Measurements from ENCODE around the gene GADL1.

The GADL1 gene, protein sequence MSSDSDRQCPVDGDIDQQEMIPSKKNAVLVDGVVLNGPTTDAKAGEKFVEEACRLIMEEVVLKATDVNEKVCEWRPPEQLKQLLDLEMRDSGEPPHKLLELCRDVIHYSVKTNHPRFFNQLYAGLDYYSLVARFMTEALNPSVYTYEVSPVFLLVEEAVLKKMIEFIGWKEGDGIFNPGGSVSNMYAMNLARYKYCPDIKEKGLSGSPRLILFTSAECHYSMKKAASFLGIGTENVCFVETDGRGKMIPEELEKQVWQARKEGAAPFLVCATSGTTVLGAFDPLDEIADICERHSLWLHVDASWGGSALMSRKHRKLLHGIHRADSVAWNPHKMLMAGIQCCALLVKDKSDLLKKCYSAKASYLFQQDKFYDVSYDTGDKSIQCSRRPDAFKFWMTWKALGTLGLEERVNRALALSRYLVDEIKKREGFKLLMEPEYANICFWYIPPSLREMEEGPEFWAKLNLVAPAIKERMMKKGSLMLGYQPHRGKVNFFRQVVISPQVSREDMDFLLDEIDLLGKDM

DNA sequence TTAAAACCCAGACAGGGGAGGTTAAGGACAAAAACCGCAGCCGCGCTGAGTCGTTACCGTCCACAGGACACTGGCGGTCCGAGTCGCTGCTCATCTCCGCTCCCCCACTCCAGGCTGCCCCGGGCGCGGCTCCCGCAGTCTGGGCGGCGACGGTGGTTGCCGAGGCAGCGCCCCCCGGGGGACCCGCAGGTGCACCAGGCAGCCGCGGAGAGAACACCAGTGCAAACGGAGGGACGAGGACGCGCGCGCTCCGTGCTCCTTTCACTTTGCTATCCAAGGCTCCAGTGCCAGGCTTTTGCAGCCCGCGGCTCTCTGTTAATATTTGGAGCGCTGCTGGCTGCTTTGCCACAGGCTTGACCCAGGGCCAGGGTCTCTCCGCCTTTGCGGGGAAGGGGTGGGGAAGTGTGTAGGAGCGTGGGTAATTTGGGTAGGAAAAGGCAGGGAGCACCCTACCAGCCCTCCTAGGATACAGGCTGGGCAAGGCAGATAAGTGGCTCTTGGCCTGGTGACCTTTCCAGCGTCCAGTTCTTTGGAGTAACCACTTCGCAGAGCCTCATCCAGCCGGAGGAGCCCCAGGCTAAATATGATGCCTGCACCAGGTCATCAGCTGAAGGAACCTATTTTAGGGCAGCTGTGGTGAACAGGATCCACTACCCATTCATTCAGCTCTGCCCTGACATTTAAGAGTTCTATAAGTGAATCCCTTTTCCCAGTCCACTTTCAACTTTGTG lies at the start of gene GADL1:
GADL1 (minus strand) TSS at position 141 of the 731 bp plus-strand sequence; CDS start at position 94, 47 bp downstream.
- DNase-seq (ENCODE audit: low spot score): peak; percentile 19

DNA sequence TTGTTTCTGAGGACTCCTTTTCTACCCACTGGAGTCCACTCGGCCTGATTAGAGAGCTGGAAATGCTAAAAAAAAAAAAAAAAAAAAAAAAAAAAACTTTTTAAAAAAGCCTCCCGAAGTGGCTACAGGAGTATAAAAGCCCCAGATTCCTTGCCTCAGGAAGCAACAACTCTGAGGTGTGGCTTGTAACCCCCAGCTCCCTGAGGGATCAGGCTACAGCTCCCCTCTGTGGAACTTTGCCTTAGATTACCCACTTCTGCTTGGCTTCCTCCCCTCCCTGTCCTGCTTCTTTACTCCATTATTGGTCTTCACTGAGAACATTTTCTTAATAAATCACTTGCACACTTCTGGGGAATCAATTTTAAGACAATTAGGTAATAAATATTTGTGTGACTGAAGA lies 49.7 kb upstream of the GADL1 start:
- DNase-seq (ENCODE audit: low spot score): no peak

DNA sequence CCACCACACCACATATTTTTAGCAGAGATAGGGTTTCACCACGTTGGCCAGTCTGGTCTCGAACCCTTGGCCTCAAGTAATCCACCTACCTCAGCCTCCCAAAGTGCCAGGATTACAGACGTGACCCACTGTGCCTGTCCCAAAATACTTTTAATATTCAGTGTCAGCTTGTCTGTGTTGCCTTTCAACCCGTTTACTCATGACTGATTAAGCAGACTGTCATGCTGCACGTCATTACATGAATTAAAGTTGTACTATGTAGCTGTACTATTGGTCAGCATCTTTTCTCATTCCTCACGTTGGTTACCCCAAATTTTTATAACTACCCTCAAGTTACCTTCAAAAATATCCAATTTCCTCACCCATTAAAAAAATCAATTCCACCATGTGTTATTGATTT lies 48.7 kb upstream of the GADL1 start:
- DNase-seq (ENCODE audit: low spot score): no peak

DNA sequence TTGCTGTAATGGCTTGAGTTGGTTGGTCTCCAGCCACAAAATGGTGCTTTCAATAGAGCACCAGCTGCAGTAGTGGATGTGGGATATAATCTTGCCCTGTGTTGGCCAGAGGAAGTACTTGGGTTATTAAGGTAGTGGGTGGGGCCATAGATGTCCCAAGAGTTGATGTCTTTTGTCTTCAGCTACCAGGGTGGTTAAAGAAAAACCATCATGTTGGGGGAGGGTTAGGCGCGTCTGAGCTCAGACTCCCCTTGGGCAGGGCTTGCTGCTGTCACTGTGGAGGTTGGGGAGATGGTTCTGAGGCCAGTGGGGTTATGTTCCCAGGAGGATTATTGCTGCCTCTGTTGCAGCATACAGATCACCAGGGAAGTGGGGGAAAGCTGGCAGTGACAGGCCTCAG lies 46.9 kb upstream of the GADL1 start:
- DNase-seq (ENCODE audit: low spot score): no peak

DNA sequence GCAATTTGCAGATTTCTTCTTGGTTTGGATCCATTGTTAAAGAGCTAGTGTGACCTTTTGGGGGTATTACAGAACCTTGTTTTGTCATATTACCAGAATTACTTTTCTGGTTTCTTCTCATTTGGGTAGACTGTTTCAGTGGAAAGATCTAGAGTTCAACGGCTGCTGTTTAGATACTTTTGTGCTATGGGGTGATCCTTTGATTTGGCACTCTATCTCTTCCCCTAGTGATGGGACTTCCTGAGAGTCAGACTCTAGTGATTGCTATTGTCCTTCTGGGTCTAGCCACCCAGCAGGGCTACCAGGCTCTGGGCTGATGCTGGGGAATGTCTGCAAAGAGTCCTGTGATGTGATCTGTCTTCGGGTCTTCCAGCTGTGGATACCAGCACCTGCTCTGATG lies 46.3 kb upstream of the GADL1 start:
- DNase-seq (ENCODE audit: low spot score): no peak

DNA sequence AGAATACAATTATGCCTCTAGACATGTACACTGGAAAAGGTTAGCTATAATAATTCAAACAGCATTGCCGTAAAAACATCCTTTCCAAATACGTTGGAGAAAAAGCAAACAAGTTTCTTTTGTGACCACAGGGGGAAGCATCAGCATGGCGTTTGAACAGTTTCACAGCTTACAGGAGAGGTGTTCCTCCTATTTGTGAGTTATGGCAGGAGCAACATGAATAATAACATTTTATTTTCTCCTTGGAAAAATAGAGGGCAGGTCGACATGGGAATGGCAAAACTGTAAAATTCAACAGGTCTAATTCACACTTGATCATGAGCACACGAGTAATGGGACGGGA lies 39.7 kb upstream of the GADL1 start:
- peak; percentile 31 for DNase-seq (ENCODE audit: low spot score)

DNA sequence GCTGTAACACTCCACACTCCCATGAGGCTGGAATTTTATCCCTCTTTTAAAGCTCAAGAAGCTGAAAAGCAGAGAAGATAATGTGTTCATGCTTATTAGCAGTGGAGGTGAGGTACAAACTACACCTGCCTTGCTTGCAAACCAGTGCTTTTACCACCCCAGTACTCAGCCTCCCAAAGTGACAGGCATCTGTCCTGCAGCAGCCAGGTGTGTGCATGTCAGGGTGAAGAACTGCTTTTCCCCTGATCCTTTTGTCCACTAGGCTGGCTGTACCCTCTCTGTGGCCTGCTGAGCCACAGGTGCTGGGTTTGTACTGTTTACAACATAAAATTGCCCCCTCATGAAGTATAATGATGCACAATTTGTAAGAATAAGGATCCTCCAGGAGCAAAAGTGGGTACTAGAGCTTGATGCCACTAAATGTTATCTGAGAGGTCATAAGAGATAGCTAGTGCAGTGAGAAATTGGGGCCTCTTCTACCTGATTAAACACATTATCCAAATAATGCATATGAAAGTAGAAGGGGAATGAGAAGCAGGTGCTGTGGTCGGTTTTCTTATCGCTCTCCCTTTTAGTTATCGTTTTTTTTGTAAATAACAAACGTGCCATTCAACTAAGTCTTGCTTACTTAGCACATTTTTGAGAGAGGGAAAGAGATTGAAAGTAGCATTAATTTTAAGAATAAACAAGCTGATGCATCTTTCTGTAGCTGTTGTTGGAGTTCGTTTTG lies 39.2 kb upstream of the GADL1 start:
- no peak for DNase-seq (ENCODE audit: low spot score)

DNA sequence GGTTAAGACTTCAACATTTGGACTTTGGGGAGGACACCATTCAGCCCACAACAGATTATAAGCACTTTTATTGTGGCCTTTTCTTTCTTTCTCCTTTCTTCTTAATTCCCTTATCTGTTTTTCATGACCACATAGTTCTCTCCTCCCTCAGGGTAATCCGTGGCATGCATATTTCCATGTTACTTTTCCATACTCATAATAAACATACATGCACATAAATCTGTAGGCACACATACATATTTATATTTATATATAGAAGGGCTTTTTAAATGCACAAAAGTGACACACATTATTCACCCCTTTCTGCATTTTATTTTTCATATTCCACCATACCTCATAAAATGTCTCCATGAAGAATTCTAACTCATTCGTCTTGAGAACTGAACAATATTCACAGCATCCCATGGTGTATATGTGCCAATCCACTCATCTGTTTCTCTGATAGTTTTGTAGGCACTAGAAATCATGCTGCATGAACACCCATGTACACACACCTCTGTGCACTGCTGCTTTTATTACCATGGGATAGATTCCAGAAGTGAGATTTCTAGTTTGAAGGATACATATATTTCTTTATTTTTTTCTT lies 38.1 kb upstream of the GADL1 start:
- DNase-seq (ENCODE audit: low spot score): no peak

DNA sequence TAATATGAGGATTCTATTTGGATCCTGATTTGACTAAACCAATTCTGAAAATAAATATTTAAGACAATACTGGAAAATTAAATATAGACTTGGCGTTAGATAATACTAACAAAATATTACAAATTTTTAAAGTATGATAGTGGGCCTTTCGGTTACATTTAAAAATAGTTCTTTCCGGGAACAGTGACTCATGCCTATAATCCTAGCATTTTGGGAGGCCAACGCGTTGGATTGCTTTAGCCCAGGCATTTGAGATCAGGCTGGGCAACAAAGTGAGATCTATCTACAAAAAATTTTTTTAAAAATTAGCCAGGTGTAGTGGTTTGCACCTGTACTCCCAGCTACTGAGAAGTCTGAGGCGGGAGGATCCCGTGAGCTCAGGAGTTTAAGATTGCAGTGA lies 30.3 kb upstream of the GADL1 start:
- no peak for DNase-seq (ENCODE audit: low spot score)

DNA sequence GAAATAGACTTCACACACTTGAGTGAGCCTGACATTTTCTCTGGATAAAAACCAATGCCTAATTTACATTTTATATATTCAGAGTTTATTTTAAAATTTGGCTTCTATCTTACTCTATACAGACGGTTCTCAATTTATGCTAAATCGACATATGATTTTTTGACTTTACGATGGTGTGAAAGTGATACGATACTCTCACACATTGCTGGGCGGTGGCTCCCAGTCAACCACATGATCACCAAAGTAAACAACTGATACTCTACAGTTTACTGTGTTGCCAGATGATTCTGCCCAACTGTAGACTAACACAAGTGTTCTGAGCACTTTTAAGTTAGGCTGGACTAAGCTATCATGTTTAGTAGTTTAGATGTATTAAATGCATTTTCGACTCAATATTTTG lies 25.1 kb upstream of the GADL1 start:
- DNase-seq (ENCODE audit: low spot score): no peak

DNA sequence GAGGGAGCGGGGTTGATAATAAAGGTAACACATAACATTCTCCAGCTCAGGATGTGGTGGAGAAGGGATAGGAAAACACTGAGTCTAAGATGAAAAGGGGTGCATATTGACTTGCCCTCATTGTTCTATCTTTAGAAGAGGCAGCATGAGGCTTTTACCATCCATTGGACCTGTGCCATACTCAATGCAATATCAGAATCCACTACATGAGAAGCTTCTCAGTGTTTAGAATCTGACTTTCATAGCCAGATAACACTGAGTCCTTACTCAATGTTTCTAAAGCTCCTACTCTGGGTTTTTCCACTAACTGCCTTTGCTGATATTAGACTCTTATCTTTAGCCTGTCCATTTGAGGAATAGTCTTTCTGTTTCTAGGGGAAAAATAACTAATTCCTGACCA lies 24.3 kb upstream of the GADL1 start:
- no peak for DNase-seq (ENCODE audit: low spot score)

DNA sequence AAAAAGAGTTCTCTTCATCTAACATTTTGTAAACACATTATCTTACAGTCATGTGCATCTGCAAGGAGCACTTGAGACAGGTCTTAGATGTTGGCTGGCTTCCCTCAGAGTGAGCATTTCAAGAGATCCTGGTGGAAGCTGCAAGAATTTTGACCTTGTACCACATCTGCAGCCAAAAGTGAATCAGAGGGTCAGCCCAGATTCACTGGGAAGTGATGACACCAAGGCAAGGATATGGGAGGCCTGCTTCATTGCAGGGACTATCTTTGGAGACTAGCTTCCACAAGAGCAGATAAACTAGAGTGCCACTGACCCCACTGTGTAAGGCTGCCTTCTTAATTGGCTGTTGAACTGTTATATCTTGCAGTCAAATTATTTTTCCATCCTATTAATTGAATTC lies 21.3 kb upstream of the GADL1 start:
- no peak for DNase-seq (ENCODE audit: low spot score)

DNA sequence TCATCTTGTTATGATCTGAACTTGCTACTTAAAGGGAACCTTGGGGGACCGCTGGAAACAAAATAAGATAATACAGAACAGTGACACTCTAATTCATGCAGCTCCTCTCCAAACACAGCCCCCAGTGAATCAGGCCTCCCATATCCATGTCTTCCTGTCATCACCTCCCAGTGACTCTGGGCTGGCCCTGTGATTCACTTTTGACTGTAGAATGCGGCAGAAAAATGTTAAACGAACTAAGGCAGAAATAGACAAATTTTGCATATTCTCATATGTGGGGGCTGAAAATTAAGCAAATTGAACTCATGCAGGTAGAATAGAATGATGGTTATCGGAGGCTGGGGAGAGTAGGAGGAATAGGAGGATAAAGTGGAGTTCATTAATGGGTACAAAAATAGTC lies 20.2 kb upstream of the GADL1 start:
- DNase-seq (ENCODE audit: low spot score): no peak

DNA sequence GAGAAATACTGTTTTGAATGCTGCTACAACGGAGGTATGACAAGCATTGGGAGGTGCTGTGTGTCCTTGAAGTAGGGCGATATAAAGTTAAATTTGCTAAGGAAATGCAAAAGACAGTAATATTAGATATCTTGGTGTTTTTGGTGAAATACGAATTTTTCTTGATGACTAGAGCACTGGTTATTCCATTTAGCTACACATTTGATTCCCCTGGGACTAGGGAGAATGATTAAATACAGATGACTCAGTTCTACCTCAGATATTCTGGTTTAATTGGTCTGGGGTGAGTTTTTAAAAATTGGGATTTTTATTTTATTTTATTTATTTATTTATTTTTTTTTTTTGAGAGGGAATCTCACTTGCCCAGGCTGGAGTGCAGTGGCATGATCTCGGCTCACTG lies 18.7 kb upstream of the GADL1 start:
- DNase-seq (ENCODE audit: low spot score): peak; percentile 25

DNA sequence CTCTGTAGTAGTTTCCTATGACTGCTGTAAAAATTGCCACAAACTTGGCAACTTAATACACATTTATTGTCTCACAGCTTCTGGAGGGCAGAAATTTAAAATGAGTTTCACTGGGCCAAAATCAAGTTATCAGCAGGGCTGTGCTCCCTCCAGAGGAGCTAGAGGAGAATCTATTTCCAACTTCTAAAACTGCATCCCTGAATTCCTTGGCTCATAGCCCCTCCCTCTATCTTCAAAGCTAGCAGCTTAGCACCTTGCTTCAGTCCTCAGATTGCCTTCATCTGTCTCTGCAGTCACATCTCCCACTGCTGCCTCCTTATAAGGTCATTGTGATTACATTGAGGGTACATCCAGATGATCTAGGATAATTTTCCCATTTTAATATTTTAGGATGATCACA lies 17.8 kb upstream of the GADL1 start:
- DNase-seq (ENCODE audit: low spot score): no peak

DNA sequence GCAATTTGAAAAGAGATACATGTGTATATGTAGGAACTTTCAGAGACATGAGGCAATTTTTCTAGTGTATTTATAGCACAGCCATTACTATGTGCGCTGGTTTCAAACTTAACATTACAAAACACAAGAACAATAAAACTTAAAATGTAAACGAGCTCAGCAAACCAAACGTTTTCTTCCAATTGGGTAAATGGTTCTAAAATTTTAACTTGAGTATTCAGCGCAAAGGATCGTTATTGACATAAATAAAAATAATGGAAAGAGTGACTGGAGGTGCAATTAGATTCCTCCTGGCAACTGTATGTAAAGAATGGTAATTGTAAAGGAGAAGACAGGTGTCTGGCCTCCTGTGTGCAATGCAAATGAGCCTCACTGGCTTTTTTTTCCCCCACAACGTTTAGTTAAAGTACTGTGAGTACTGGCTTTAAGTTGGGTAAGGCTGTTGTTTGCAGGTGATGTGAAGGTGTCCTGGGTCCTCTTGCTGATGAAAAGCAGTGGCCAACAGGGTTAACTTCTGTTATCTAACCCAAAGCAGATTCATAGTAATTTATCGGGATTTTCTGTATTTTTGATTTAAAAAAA lies 14.1 kb upstream of the GADL1 start:
- DNase-seq (ENCODE audit: low spot score): no peak

DNA sequence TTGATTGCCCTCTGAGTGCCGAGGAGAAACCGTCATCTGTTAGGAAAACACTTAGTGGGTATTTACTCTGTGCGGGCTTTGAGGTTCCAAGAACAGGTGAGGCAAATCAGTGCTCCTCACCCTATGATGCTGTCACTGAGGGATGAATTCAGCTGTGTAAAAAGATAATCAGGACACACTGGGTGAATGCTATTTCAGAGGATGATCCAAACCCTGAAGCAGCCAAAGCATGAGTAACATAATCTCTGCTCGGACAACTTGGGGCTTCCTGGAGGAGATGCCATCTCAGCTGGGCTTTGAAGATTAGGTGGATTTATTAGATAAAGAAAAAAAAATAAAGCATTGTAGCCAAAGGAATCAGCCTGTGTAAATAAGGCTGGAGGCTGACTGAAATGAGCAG lies 10.5 kb upstream of the GADL1 start:
- no peak for DNase-seq (ENCODE audit: low spot score)

DNA sequence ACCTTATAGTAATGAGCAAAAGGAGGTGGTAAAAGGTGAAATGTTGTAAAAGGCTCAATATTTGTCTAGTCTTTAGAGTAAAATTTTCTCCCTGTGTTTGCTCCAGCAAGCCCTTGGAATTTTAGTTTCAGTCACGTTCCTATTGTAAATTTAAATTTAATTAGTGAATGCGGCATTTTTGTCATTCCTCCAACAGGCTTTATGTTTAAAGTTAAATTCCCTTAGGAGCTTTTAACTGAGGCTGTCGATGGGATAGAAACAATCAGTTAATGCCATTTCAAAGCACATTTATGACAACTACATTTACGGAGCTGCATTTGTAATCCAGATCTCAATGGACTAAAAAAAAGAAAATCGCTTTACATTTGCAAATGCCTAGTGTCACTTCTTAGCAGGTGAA lies 868 bp upstream of the GADL1 start:
- DNase-seq (ENCODE audit: low spot score): no peak

DNA sequence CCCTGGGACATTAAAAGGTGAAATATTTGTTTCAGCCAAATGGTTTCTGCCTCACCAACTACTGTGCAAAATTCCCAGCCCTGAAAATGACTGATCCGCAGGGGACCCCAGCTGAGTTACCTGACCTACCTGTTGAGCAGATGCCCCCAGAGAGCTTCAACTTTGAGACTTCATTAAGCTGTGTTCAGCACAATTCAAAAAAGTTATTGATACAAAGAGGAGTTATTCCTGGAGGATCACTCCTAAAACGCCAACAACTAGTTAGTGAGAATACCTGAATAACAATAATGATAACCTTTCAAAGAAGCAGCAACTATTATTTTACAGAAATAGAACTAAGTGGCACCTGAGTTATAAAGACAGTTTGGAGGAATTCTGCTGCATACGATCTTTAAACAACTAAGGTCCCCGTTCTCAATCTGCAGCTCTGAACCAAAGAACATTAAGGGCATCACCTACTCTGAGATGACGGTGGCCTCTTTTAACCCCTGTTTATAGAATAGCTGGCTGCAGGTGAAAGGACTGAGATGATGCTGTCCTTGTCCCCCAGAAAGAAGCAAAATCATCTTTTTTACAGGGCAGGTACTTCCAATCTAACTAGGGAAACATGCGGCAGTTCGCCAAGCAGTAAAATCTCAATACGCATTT lies 659 bp downstream of the GADL1 start:
- no peak for DNase-seq (ENCODE audit: low spot score)

DNA sequence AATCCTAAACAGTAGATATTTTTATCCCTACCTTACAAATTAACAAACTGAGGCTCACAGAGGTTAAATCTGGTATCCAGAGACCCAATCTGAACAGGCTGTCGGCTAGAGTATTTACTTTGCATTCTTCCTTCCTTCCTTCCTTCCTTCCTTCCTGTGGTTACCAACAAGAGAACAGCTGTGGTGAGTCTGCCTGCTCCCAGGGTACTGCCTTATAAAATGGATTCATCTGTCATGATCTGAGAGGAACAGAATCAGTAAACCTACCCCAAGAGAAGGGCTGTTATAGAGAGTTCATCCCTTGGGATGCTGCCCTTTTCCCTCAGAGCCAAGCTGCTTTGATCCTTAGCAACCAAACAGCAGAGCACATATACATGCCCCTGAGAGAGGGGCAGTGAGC lies 3.6 kb downstream of the GADL1 start:
- no peak for DNase-seq (ENCODE audit: low spot score)

DNA sequence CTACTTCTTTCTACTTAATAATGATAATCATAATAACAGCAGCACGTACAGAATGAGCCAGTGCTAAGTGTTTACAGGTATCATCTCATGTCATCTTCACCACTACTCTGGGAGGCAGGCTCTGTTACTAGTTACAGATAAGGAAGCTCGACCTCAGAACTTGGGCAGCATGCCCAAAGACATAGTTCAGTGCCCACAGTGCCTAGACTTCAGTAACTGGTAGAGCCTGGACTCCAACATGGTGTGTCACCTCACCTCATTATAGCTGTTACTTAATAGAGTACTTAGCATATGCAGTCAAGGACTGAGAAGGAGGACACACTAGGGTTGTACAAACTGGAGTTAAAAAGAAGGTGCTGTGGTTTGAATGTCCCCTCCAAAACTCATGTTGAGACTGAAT lies 7.6 kb downstream of the GADL1 start:
- DNase-seq (ENCODE audit: low spot score): no peak

DNA sequence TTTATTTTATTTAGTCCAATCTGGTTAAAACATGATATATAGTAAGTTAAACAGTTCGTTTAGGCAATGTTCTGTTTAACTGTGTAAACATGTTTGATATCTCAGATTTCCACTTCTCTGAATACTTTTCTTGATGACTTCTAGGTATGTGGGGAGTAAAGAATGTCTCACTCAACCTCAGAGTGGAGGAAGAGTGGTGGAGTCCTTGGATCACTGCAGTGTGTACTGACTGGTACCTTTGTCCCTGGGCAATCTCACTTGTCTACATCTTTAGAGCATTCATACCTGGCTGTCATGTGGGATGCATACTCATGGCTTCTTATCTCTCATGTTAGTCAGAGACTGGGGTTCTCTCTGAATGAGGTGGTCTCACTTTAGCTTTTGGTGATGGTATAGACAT lies 15.6 kb downstream of the GADL1 start:
- DNase-seq (ENCODE audit: low spot score): no peak

Data from COLO829 (cell line).